ENCODE results near the gene DHRS13.
"Not testable (repeated sequence)": the region's sequence is repeated elsewhere in the genome, so short reads cannot be mapped to it uniquely, and the experiment has no call there.

The DHRS13 gene

GRCh38 chr17:28934508-28934907 lies 31.6 kb upstream of the DHRS13 start:
- not testable (repeated sequence) for DNase-seq

- no peak for DNase-seq
Measured at GRCh38 chr17:28929787-28930186, 26.9 kb upstream of the DHRS13 start.

- DNase-seq, result no peak
Measured at GRCh38 chr17:28928061-28928460, 25.2 kb upstream of the DHRS13 start.

- DNase-seq, result no peak
Measured at GRCh38 chr17:28926786-28927185, 23.9 kb upstream of the DHRS13 start.

GRCh38 chr17:28926366-28926765 lies 23.5 kb upstream of the DHRS13 start:
- no peak for DNase-seq

- DNase-seq, result peak; percentile 60
Measured at GRCh38 chr17:28925912-28926365, 23.1 kb upstream of the DHRS13 start.

GRCh38 chr17:28920201-28920600 lies 17.3 kb upstream of the DHRS13 start:
- DNase-seq, result no peak

- no peak for DNase-seq
Measured at GRCh38 chr17:28918295-28918694, 15.4 kb upstream of the DHRS13 start.

- DNase-seq, result no peak
Measured at GRCh38 chr17:28917465-28917864, 14.6 kb upstream of the DHRS13 start.

- no peak for DNase-seq
Measured at GRCh38 chr17:28917029-28917428, 14.2 kb upstream of the DHRS13 start.

- DNase-seq, result peak; percentile 24
Measured at GRCh38 chr17:28916302-28916934, 13.5 kb upstream of the DHRS13 start.

- DNase-seq, result no peak
Measured at GRCh38 chr17:28912938-28913333, 10.1 kb upstream of the DHRS13 start.

GRCh38 chr17:28912281-28912937 lies 9.5 kb upstream of the DHRS13 start:
- DNase-seq, result no peak

- no peak for DNase-seq
Measured at GRCh38 chr17:28911411-28912045, 8.6 kb upstream of the DHRS13 start.

- no peak for DNase-seq
Measured at GRCh38 chr17:28910534-28910933, 7.7 kb upstream of the DHRS13 start.

GRCh38 chr17:28908640-28909167 lies 5.8 kb upstream of the DHRS13 start:
- DNase-seq, result no peak

- no peak for DNase-seq
Measured at GRCh38 chr17:28907709-28908475, 5.0 kb upstream of the DHRS13 start.

- no peak for DNase-seq
Measured at GRCh38 chr17:28906706-28907438, 4.0 kb upstream of the DHRS13 start.

GRCh38 chr17:28906276-28906675 lies 3.4 kb upstream of the DHRS13 start:
- no peak for DNase-seq

- DNase-seq, result no peak
Measured at GRCh38 chr17:28904800-28905199, 1.9 kb upstream of the DHRS13 start.

- DNase-seq, result not testable (repeated sequence)
Measured at GRCh38 chr17:28903546-28903841, 615 bp upstream of the DHRS13 start.
